ENCODE measurements around the gene GABRD.

Gene GABRD

DNA sequence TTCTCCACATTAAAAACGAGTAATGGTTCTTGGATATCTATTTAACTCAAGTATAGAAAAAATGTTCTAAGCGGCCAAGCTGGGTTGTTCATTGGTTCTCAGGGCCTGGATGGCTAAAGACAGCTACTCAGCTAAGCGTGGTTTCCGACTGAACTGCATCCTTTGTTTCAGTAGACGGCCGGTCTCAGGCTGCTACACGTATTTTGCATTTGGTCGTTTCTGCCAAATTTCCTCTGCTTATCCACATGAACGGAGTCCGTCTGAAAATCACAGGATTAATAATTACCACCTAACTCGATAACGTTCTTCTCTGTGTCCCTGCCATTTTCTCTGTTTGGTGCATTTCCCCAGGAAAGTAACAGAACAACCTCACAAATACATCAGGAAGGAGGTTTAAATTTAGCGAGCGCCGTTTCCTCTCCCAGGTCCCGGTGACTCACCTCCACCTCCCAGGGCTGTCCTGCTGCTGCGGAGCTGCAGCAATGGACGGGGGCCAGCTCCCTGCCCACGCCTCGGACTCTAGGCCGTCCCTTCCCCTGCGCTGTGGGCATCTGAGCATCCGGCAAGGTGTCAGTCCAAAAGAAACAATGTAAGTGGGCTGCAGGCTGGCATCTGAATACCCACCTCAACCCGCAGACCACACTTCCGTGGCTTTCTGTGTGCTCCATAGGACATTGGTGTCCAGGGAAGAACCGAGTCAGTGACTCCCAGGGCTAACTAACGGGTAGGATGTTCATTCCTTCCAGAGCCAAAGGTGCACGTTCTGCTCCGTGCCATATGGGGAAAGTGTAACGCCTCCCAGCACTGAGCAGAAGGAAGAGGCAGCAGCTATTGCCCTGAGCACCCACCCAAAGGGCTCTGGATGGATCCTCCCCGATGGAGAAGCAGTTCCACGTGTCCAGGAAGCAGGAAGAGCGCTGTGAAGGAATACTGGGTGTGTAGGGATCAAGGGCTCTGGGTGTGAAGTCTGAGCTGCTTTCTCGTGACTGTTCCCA is 4.1 kb upstream of the GABRD start:
- Histone ChIP-seq H3K9me3 (replicated peaks in 1 of 2; ENCODE audit: control insufficient read depth in 2 of 2, insufficient read depth in 1 of 2, low read depth in 1 of 2, low read length in 2 of 2) (no peaks in the 10 kb centered on the region), H3K9ac (ENCODE audit: low read depth, low read length, poor library complexity) (no peak overlapping the region), H3K27ac (replicated peaks; ENCODE audit: low read length) (no peak overlapping the region), H2BK15ac (ENCODE audit: low read length) (no peak overlapping the region), H2AFZ (ENCODE audit: low read length) (no peak overlapping the region), H4K91ac (ENCODE audit: low read depth, low read length, poor library complexity) (no peak overlapping the region), H4K8ac (ENCODE audit: low read depth, low read length) (no peak overlapping the region), H3K27me3 (ENCODE audit: control insufficient read depth in 3 of 3, insufficient read depth in 3 of 3, low read depth in 1 of 3, low read length in 3 of 3) (peaks cover 6 to 62% (median 20%) of the 10 kb centered on the region in 3 experiments), H3K4ac (ENCODE audit: low read length) (no peak overlapping the region), H3K36me3 (replicated peaks in 1 of 2; ENCODE audit: control insufficient read depth in 2 of 2, insufficient read depth in 2 of 2, low read length in 2 of 2) (no peaks in the 10 kb centered on the region), H3K4me3 (ENCODE audit: low read length in 2 of 2) (no peak overlapping the region), H3K23ac (ENCODE audit: low read depth, low read length, poor library complexity) (no peak overlapping the region), H2AK5ac (ENCODE audit: low read depth, low read length) (no peak overlapping the region), H2BK120ac (ENCODE audit: low read depth, low read length) (no peak overlapping the region), H3K4me1 (ENCODE audit: control insufficient read depth in 2 of 2, insufficient read depth in 1 of 2, low read depth in 1 of 2, low read length in 2 of 2) (peaks cover 0 to 2% of the 10 kb centered on the region in 2 donors), H2BK12ac (ENCODE audit: low read length) (no peak overlapping the region), H3K4me2 (ENCODE audit: insufficient read depth, low read length, poor library complexity, severe bottlenecking) (no peak overlapping the region), H3K79me1 (ENCODE audit: low read depth, low read length) (no peaks in the 10 kb centered on the region), H3K14ac (ENCODE audit: low read length) (no peak overlapping the region), H3K18ac (ENCODE audit: low read length) (no peak overlapping the region), H2BK5ac (ENCODE audit: low read length) (no peak overlapping the region)
- no peak for DNase-seq (ENCODE audit: low spot score)
- no CpG with 5 or more reads among the region's 34 CpGs for WGBS, 2 donors (ENCODE audit: extremely low coverage in 2 of 2, insufficient read length in 2 of 2, insufficient replicate concordance in 1 of 2)

DNA sequence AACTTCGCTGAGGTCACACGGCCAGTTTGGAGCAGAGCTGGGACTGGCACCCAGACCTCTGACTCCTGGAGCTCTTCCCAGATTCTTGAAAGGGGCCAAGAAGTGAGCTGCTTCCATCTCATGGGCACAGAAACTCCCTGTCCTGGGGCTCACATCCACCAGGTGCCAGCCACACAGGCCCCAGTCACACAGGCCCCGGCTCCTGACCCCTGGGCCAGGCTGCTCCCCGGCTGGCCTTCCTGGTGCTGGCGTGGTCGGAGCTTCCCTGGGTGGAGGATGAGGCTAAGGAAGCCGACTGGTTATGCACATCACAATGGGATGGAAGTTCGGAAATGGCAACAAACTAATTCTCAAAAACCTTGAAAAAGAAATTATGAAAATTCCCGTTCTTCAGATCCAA is 3.0 kb upstream of the GABRD start:
- H3K79me1 ChIP-seq (ENCODE audit: low read depth, low read length), result no peaks in the 10 kb centered on the region
- H2AFZ ChIP-seq (ENCODE audit: low read length), result no peak overlapping the region
- no peak overlapping the region for H2AK5ac ChIP-seq (ENCODE audit: low read depth, low read length)
- DNase-seq (ENCODE audit: low spot score), result no peak
- H4K8ac ChIP-seq (ENCODE audit: low read depth, low read length), result no peak overlapping the region
- no peak overlapping the region for H4K91ac ChIP-seq (ENCODE audit: low read depth, low read length, poor library complexity)
- H3K18ac ChIP-seq (ENCODE audit: low read length), result no peak overlapping the region
- H3K36me3 ChIP-seq (replicated peaks in 1 of 2; ENCODE audit: control insufficient read depth in 2 of 2, insufficient read depth in 2 of 2, low read length in 2 of 2), result no peaks in the 10 kb centered on the region
- no peak overlapping the region for H3K9ac ChIP-seq (ENCODE audit: low read depth, low read length, poor library complexity)
- H2BK12ac ChIP-seq (ENCODE audit: low read length), result no peak overlapping the region
- H3K4ac ChIP-seq (ENCODE audit: low read length), result no peak overlapping the region
- no peak overlapping the region for H3K27ac ChIP-seq (replicated peaks; ENCODE audit: low read length)
- no peak overlapping the region for H2BK120ac ChIP-seq (ENCODE audit: low read depth, low read length)
- peaks cover 10 to 73% (median 31%) of the 10 kb centered on the region in 3 experiments for H3K27me3 ChIP-seq (ENCODE audit: control insufficient read depth in 3 of 3, insufficient read depth in 3 of 3, low read depth in 1 of 3, low read length in 3 of 3)
- WGBS, 2 donors (ENCODE audit: extremely low coverage in 2 of 2, insufficient read length in 2 of 2, insufficient replicate concordance in 1 of 2), result no CpG with 5 or more reads among the region's 9 CpGs
- H2BK5ac ChIP-seq (ENCODE audit: low read length), result no peak overlapping the region
- no peak overlapping the region for H3K14ac ChIP-seq (ENCODE audit: low read length)
- H3K4me2 ChIP-seq (ENCODE audit: insufficient read depth, low read length, poor library complexity, severe bottlenecking), result no peak overlapping the region
- no peak overlapping the region for H3K23ac ChIP-seq (ENCODE audit: low read depth, low read length, poor library complexity)
- H3K4me1 ChIP-seq (ENCODE audit: control insufficient read depth in 2 of 2, insufficient read depth in 1 of 2, low read depth in 1 of 2, low read length in 2 of 2), result peaks cover 0 to 2% of the 10 kb centered on the region in 2 donors
- no peak overlapping the region for H2BK15ac ChIP-seq (ENCODE audit: low read length)
- H3K9me3 ChIP-seq (replicated peaks in 1 of 2; ENCODE audit: control insufficient read depth in 2 of 2, insufficient read depth in 1 of 2, low read depth in 1 of 2, low read length in 2 of 2), result no peaks in the 10 kb centered on the region
- H3K4me3 ChIP-seq (ENCODE audit: low read length in 2 of 2), result no peak overlapping the region

DNA sequence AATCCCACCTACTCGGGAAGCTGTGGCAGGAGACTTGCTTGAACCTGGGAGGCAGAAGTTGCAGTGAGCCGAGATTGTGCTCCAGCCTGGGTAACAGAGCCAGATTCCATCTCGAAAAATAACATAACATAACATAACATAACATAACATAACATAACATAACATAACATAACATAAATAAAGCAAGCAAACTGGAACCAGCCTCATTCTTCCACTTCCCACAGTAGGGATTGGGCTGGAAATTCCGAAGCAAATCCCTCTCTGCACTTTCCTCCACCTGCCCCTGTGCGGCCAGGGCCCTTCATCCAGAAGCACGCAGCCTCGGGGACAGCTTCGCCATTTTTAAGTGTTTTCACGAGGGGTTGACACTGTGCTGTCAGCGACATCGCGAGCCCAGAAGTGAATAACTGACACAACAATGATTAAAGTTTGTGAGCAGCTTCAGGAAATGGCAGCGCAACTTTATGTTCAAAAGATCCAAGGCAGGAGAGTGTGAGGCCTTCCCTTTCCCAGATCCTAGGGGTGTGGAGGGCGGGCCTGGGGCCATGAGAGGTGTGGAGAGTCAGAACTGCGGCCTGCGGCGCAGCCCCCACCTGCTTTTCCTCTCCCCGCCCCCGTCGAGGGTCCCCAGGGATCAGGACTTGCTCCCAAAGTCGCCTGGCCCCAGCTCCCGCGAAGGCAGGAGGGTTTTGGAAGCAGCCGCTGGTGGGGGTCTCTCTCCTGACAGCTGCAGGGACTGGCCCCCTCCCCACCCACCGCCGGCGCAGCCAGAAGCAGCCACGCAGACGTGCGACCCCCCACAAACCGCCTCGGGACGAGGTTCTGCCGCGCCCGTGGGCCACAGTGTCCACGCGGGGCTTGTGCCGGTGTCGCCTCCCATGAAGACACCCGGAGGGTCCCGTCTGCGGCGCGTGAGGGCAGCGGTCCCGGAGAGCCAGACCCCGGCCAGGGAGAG is 651 bp upstream of the GABRD start:
- peak overlapping the region in 1 of 2 donors; percentile 44 for H3K4me3 ChIP-seq (ENCODE audit: low read length in 2 of 2)
- H3K27me3 ChIP-seq (ENCODE audit: control insufficient read depth in 3 of 3, insufficient read depth in 3 of 3, low read depth in 1 of 3, low read length in 3 of 3), result peaks cover 10 to 92% (median 37%) of the 10 kb centered on the region in 3 experiments
- H3K4me2 ChIP-seq (ENCODE audit: insufficient read depth, low read length, poor library complexity, severe bottlenecking), result peak overlapping the region; percentile 67
- no peak overlapping the region for H2BK5ac ChIP-seq (ENCODE audit: low read length)
- peak overlapping the region; percentile 11 for H2AFZ ChIP-seq (ENCODE audit: low read length)
- H3K4ac ChIP-seq (ENCODE audit: low read length), result no peak overlapping the region
- no peak for DNase-seq (ENCODE audit: low spot score)
- peak overlapping the region; percentile 85 for H3K18ac ChIP-seq (ENCODE audit: low read length)
- H3K23ac ChIP-seq (ENCODE audit: low read depth, low read length, poor library complexity), result no peak overlapping the region
- peak overlapping the region; percentile 50 for H3K9ac ChIP-seq (ENCODE audit: low read depth, low read length, poor library complexity)
- H2BK120ac ChIP-seq (ENCODE audit: low read depth, low read length), result no peak overlapping the region
- H2AK5ac ChIP-seq (ENCODE audit: low read depth, low read length), result no peak overlapping the region
- H3K4me1 ChIP-seq (ENCODE audit: control insufficient read depth in 2 of 2, insufficient read depth in 1 of 2, low read depth in 1 of 2, low read length in 2 of 2), result peaks cover 0 to 2% of the 10 kb centered on the region in 2 donors
- no peaks in the 10 kb centered on the region for H3K9me3 ChIP-seq (replicated peaks in 1 of 2; ENCODE audit: control insufficient read depth in 2 of 2, insufficient read depth in 1 of 2, low read depth in 1 of 2, low read length in 2 of 2)
- peak overlapping the region; percentile 34 for H2BK12ac ChIP-seq (ENCODE audit: low read length)
- no peaks in the 10 kb centered on the region for H3K79me1 ChIP-seq (ENCODE audit: low read depth, low read length)
- H3K14ac ChIP-seq (ENCODE audit: low read length), result no peak overlapping the region
- no peak overlapping the region for H4K91ac ChIP-seq (ENCODE audit: low read depth, low read length, poor library complexity)
- no peak overlapping the region for H3K27ac ChIP-seq (replicated peaks; ENCODE audit: low read length)
- no CpG with 5 or more reads among the region's 48 CpGs for WGBS, 2 donors (ENCODE audit: extremely low coverage in 2 of 2, insufficient read length in 2 of 2, insufficient replicate concordance in 1 of 2)
- H4K8ac ChIP-seq (ENCODE audit: low read depth, low read length), result no peak overlapping the region
- no peak overlapping the region for H2BK15ac ChIP-seq (ENCODE audit: low read length)
- H3K36me3 ChIP-seq (replicated peaks in 1 of 2; ENCODE audit: control insufficient read depth in 2 of 2, insufficient read depth in 2 of 2, low read length in 2 of 2), result no peaks in the 10 kb centered on the region

Data from neuronal stem cell (in vitro differentiated cells).